ENCODE results near the gene SYPL2. TPM values are rescaled to one million over a fixed set of nuclear protein-coding genes. Genes with fewer than 3 reads are reported as not detected.
A peak's percentile ranks its signal among the peaks of the same experiment; 100 is the strongest.

SYPL2 gene
- total RNA-seq, 1 experiment from 2014 or later, result 2.5 TPM

DNA sequence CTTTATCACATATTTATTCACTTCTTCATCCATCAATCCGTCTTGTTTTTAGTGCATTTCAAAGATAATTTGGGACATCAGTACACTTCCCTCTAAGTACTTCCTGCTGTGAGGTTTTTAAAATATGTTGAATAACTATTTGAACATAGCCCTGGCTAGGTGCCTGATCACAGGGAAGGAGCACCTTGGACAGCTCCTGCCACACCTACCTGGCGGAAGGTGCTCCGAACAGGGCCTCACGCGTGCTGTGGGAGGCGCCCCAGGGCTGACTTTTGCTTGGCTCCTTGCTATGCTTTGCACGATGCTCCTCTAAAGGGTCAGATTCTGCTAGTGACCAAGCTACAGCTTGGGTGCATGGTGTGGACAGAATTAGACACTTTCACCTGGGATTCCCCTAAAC is 12.5 kb downstream of the SYPL2 start:
- Mint-ChIP-seq H3K27ac (no peak overlapping the region), H3K4me1 (peaks cover 15% of the 10 kb centered on the region in 2 experiments), H3K36me3 (ENCODE audit: insufficient read depth in 1 of 3, low read depth in 3 of 3) (no peaks in the 10 kb centered on the region; a peak in 1 of 7 replicates), H3K4me3 (peak overlapping the region in 1 of 2 experiments; percentile 2; a peak in 1 of 5 replicates), H3K27me3 (ENCODE audit: low read depth) (peaks cover 45% of the 10 kb centered on the region), H3K9me3 (no peaks in the 10 kb centered on the region; a peak in 1 of 5 replicates)
- Histone ChIP-seq H3K27ac (ENCODE audit: insufficient read length, low read depth, low read length) (no peak overlapping the region), H2BK20ac (ENCODE audit: low read depth, low read length, poor library complexity, severe bottlenecking) (no peak overlapping the region), H2BK15ac (ENCODE audit: low read depth, low read length) (no peak overlapping the region), H3K18ac (ENCODE audit: insufficient read length, low read depth, low read length) (no peak overlapping the region), H3K14ac (ENCODE audit: insufficient read depth, low read length) (no peak overlapping the region), H3K79me1 (ENCODE audit: insufficient read depth, low read depth, low read length, poor library complexity, severe bottlenecking) (no peaks in the 10 kb centered on the region), H3K9ac (ENCODE audit: extremely low read depth, insufficient read length, low read length) (no peak overlapping the region), H3K23me2 (ENCODE audit: insufficient read length, low read depth, low read length, poor library complexity, severe bottlenecking) (peaks cover 6% of the 10 kb centered on the region), H3K79me2 (ENCODE audit: insufficient read depth, low read length) (no peaks in the 10 kb centered on the region), H3T11ph (ENCODE audit: low read length) (no peak overlapping the region), H4K8ac (replicated peaks; ENCODE audit: insufficient read length, low read depth, low read length) (no peak overlapping the region), H4K5ac (ENCODE audit: insufficient read length, low read depth, low read length) (no peak overlapping the region), H3K9me3 (ENCODE audit: control insufficient read depth, low read depth, low read length) (no peaks in the 10 kb centered on the region), H2AK5ac (ENCODE audit: insufficient read length, low read length) (no peak overlapping the region), H3K4me2 (ENCODE audit: insufficient read depth, insufficient read length, low read length) (no peak overlapping the region), H4K20me1 (ENCODE audit: control insufficient read depth, insufficient read depth, insufficient read length) (no peaks in the 10 kb centered on the region), H3K23ac (ENCODE audit: insufficient read length, low read depth, low read length) (no peak overlapping the region), H3K27me3 (ENCODE audit: insufficient read depth, low read length) (0 out of 2 replicates have a peak, but pooled peaks cover 2% of the 10 kb centered on the region), H3K4me1 (ENCODE audit: insufficient read depth, low read length) (no peaks in the 10 kb centered on the region), H3K4ac (ENCODE audit: low read depth, low read length) (no peak overlapping the region), H2BK120ac (ENCODE audit: low read depth, low read length, poor library complexity, severe bottlenecking) (no peak overlapping the region), H3K56ac (ENCODE audit: insufficient read length, low read depth, low read length) (no peak overlapping the region), H2BK5ac (ENCODE audit: insufficient read length, low read length) (no peak overlapping the region), H2BK12ac (ENCODE audit: insufficient read length, low read depth, low read length) (no peak overlapping the region), H4K91ac (ENCODE audit: insufficient read length, low read depth, low read length) (no peak overlapping the region), H2AFZ (ENCODE audit: low read length) (no peak overlapping the region)
- peak; percentile 67 for DNase-seq
- no CpG with 5 or more reads among the region's 7 CpGs for WGBS (ENCODE audit: extremely low coverage, insufficient read length, low lambda C conversion rate)
- TF ChIP-seq, protein P1, sequence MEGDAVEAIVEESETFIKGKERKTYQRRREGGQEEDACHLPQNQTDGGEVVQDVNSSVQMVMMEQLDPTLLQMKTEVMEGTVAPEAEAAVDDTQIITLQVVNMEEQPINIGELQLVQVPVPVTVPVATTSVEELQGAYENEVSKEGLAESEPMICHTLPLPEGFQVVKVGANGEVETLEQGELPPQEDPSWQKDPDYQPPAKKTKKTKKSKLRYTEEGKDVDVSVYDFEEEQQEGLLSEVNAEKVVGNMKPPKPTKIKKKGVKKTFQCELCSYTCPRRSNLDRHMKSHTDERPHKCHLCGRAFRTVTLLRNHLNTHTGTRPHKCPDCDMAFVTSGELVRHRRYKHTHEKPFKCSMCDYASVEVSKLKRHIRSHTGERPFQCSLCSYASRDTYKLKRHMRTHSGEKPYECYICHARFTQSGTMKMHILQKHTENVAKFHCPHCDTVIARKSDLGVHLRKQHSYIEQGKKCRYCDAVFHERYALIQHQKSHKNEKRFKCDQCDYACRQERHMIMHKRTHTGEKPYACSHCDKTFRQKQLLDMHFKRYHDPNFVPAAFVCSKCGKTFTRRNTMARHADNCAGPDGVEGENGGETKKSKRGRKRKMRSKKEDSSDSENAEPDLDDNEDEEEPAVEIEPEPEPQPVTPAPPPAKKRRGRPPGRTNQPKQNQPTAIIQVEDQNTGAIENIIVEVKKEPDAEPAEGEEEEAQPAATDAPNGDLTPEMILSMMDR (conservative IDR thresholded peaks at IDR 0.05), result peak; percentile 20; the same call in 2 of the 3 replicates
